ENCODE results near the gene ARHGAP15. TPM values are rescaled to one million over a fixed set of nuclear protein-coding genes. Genes with fewer than 3 reads are reported as not detected.
A peak's percentile ranks its signal among the peaks of the same experiment; 100 is the strongest.

ARHGAP15 gene
- total RNA-seq, 1 experiment from 2014 or later = 0.17 TPM

GRCh38 chr2:143729296-143729814, 600.1 kb downstream of the ARHGAP15 start:
- no peak for DNase-seq (ENCODE audit: extremely low read depth, low read depth)

DNA sequence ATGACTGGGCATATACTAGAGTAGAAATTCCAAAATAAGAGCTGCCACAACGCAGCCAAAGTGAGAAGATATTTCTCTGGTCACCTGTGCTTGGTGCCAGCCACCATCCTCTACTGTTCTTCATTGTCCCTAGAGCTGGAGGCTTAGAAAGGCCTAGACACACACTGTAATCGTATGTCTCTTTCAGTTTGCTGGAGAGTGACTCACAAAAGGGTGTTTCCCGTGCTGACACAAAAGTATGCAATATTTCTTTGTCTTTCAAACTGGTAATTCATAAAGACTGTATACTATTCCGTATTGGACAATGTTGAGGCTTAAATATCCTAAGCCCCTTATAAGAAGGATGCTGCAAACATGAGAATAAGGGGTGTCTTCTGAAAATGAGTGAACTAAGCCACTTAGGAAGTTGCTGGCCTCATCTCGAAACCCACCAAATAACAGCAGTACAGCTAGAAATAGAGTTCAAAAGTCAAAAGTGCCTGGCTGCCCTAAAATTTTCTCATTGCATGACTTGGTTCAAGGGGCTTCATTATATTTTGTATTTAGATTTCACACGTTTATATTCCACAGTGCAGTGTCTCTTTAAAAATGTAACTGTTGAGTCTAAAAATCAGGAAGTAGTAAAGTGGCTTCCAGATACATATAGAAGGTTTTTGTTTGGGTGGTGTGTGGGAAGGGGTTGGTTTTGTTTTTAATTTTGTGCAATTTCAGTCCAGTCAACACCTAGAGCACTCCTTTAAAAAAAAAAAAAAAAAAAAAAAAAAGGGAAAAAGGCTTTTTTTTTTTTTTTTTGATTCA, 601.1 kb downstream of the ARHGAP15 start:
- peak; percentile 43 for DNase-seq (ENCODE audit: extremely low read depth, low read depth)

- DNase-seq (ENCODE audit: extremely low read depth, low read depth) = no peak
Measured at GRCh38 chr2:143730953-143731260, 601.7 kb downstream of the ARHGAP15 start.

DNA sequence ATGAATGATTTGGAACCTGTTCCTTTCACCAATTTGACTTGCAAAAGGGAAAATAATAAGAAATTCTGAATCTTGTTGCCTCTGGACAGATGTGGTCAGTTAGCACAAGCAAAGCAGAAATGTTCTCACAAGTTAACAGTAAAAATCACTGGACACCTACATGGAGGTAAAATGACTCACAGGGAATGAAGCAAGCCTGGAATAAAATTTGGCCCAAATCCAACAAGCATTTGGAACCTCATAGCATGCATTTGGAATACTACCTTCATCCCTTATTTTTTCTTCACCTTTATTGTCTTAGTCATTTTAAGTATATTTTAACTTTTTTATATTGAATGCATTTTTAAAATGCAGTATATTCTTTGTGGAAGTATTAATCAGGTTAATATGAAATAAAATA, 602.9 kb downstream of the ARHGAP15 start:
- no peak for DNase-seq (ENCODE audit: extremely low read depth, low read depth)

- DNase-seq (ENCODE audit: extremely low read depth, low read depth) = no peak
Measured at GRCh38 chr2:143732871-143733270, 603.7 kb downstream of the ARHGAP15 start.

DNA sequence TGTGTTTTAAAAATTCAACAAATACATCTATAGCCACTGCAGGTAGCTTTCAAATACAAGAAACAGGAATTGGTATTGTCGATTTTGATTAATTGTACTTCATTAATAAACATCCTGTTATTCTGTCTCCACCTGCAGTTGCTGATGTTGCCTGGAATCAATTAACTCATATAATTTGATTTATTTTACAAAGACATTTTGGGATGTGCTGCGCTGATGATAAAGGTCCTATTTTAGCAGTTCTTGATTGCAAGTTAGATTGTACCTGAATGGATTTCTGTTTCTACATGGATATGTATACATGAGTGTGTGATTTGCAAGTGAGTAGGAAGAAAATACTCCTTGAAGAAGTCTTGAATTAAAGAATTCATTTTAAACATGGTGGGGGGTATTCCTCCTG, 605.3 kb downstream of the ARHGAP15 start:
- DNase-seq (ENCODE audit: extremely low read depth, low read depth) = no peak

DNA sequence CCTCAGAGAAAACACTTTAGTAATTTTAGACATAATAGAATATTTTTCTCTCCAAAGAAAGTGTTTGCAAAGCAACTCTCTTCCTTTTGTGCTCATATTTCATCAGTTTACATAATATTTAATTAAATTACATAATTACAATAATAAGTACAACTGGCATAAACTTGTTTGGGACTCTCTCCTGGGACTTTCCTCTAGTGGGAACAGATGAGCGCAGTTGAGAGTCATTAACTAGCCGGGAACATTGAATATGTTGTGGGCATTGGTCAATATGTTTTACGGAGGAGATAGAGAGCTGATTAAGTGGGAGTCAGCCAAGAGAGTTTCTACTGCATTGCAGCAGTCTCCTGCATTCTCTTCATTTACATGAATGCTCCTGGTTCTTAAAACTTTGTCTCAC, 607.7 kb downstream of the ARHGAP15 start:
- DNase-seq (ENCODE audit: extremely low read depth, low read depth) = no peak

DNA sequence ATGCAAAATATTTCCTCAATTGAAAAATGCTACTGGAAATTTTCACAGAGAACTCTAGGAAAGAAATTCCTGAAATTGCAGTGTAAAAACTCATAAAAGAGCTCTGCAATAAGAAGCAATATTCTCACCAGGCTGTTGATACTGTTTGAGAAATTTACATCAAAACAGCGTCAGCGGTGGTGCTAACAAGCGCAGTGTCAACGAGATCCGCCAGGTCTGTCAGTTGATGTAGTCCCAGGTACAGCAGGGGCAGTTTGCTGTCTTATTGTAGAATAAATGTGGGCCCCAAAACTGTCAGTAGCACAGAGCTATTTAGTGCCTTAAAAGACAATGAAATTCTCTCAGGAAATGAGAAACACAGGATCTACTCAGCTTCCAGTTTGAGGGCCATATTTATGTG, 611.2 kb downstream of the ARHGAP15 start:
- no peak for DNase-seq (ENCODE audit: extremely low read depth, low read depth)

- DNase-seq (ENCODE audit: extremely low read depth, low read depth) = no peak
Measured at GRCh38 chr2:143741205-143741604, 612.0 kb downstream of the ARHGAP15 start.

GRCh38 chr2:143742581-143742980, 613.4 kb downstream of the ARHGAP15 start:
- no peak for DNase-seq (ENCODE audit: extremely low read depth, low read depth)

GRCh38 chr2:143744114-143744513, 614.9 kb downstream of the ARHGAP15 start:
- no peak for DNase-seq (ENCODE audit: extremely low read depth, low read depth)

- no peak for DNase-seq (ENCODE audit: extremely low read depth, low read depth)
Measured at GRCh38 chr2:143745060-143745459, 615.8 kb downstream of the ARHGAP15 start.

DNA sequence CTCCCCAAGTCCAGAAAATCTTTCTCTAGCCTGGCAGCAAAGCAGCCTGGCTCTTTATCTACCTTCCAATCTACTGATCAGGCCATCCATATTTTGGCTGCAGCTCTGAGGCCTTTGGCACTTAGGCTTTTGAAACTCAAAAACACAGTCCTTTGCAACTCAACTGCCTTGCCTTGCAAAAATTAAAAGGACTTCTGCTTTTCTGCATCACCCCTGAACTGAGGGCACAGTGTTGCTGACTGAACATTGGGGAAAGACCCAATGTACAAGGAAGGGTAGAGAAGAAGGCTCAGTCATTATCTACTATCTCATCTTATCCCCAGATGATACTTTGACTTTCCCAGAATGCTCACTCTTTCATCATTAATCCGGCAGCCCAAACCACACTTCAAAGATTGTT, 625.5 kb downstream of the ARHGAP15 start:
- DNase-seq (ENCODE audit: extremely low read depth, low read depth) = no peak

GRCh38 chr2:143758629-143759330, 629.6 kb downstream of the ARHGAP15 start:
- no peak for DNase-seq (ENCODE audit: extremely low read depth, low read depth)

GRCh38 chr2:143759455-143759854, 630.2 kb downstream of the ARHGAP15 start:
- DNase-seq (ENCODE audit: extremely low read depth, low read depth) = no peak

- no peak for DNase-seq (ENCODE audit: extremely low read depth, low read depth)
Measured at GRCh38 chr2:143762176-143762928, 633.1 kb downstream of the ARHGAP15 start.

DNA sequence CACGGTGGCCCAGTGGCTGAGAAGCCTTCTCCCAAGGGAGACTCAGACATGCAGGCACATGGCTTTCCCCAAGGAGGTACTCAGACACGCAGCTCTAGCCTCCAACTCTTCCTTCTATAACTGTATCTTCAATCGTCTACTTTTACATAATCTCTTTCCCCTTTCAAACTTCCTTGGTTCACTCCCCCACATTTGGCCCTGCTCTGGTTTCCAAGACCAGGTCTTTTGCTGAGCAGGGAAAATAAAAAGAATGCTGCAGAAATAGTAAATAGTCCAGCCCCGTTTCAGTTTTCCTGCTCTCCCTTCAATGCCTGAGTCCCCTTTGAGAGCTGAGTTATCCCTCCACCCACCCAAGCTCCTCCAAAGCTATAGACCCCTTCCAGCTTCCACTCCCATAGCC, 635.0 kb downstream of the ARHGAP15 start:
- no peak for DNase-seq (ENCODE audit: extremely low read depth, low read depth)

GRCh38 chr2:143764706-143765105, 635.5 kb downstream of the ARHGAP15 start:
- DNase-seq (ENCODE audit: extremely low read depth, low read depth) = no peak

DNA sequence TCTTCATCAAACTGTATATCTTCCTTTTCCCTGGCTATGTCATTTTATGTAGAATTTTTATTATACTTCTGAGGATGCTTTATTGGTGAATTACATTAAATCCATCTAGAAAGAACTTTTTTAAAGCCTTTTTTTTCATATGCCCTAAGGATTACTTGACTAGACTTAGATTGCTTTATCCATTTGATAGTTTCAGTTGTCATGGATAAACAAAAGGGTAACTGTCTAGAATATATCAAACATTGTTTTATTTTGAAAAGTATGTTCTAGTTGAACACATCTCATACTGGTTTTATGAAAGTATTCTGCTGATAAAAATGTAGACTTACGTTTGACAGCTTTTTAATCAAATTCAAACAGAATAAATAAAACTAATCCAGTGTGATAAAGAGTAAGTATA, 639.8 kb downstream of the ARHGAP15 start:
- no peak for DNase-seq (ENCODE audit: extremely low read depth, low read depth)

GRCh38 chr2:143771939-143772338, 642.7 kb downstream of the ARHGAP15 start:
- no peak for DNase-seq (ENCODE audit: extremely low read depth, low read depth)

- DNase-seq (ENCODE audit: extremely low read depth, low read depth) = no peak
Measured at GRCh38 chr2:143776526-143777297, 647.5 kb downstream of the ARHGAP15 start.
